Colonic mucosa (tissue), 4 donors: ENCODE data around the gene SOBP. TPM values are rescaled to one million over a fixed set of nuclear protein-coding genes. Genes with fewer than 3 reads are reported as not detected.

Source experiments
- DNase-seq: peaks from one replicate; pipeline ENCODE4 v3.0.0-alpha.2; 2020
- H3K27ac ChIP-seq: fragments of 200-600 bp; one replicate; pipeline ENCODE4 v1.8.0; 2021
- H3K27me3 ChIP-seq: fragments of 200-600 bp; one replicate; pipeline ENCODE4 v1.8.0; 2021
- H3K36me3 ChIP-seq: fragments of 200-600 bp; one replicate; pipeline ENCODE4 v1.8.0; 2021
- H3K4me1 ChIP-seq: fragments of 200-600 bp; one replicate; pipeline ENCODE4 v1.8.0; 2021; ENCODE audit warnings: mild to moderate bottlenecking
- H3K4me3 ChIP-seq: fragments of 200-600 bp; one replicate; pipeline ENCODE4 v1.8.0; 2021
- H3K9ac ChIP-seq, 2 donors: one replicate each; pipeline ENCODE4 v1.7.0; 2013; ENCODE audit warnings: control low read depth in 2 of 2, low read depth in 2 of 2, low read length in 2 of 2
- H3K9me3 ChIP-seq: fragments of 200-600 bp; one replicate; pipeline ENCODE4 v1.8.0; 2021
- CTCF ChIP-seq: fragments of 200-600 bp; IDR thresholded peaks from one replicate; pipeline ENCODE4 v1.8.0; 2022; ENCODE audit warnings: antibody characterized with exemption, mild to moderate bottlenecking
- intact Hi-C: fragments of 100-400 bp; cut with DNase I; formaldehyde crosslinking; loops from one replicate; pipeline ENCODE4 v1.14.1; 2022
- total RNA-seq, 2 donors: library from RNA; stranded (reverse); fragmentation: NEBNext Ultra II Directional in 1 of 2; extraction: Animal tissue kit (Norgen Biotek cat#: 25700) in 1 of 2; gene quantifications; one replicate each; pipeline ENCODE4 v1.2.1, GENCODE V29; 2021
- donor health status: healthy.
- donor health status: DM: no; HTN: no; CAD: no.
- donor health status: DM: no; HTN: no; CAD: no.

SOBP gene
- total RNA-seq, 2 donors from 2014 or later = 0.67 to 3.4 TPM

- DNase-seq = no peak
- Histone ChIP-seq H3K27ac (no peak overlapping the region), H3K4me1 (no peaks in the 10 kb centered on the region), H3K9me3 (no peaks in the 10 kb centered on the region), H3K36me3 (no peaks in the 10 kb centered on the region), H3K27me3 (no peaks in the 10 kb centered on the region), H3K9ac (no peak overlapping the region), H3K4me3 (no peak overlapping the region)
- TF ChIP-seq CTCF = no peak
- intact Hi-C loops = no loop called here
Measured at GRCh38 chr6:107538856-107539387, 49.0 kb downstream of the SOBP start.

- Histone ChIP-seq H3K27ac (no peak overlapping the region), H3K4me3 (no peak overlapping the region), H3K36me3 (no peaks in the 10 kb centered on the region), H3K9me3 (no peaks in the 10 kb centered on the region), H3K9ac (no peak overlapping the region), H3K27me3 (no peaks in the 10 kb centered on the region), H3K4me1 (no peaks in the 10 kb centered on the region)
- no peak for DNase-seq
- TF ChIP-seq CTCF = no peak
- intact Hi-C loops = no loop called here
Measured at GRCh38 chr6:107539409-107539808, 49.5 kb downstream of the SOBP start.

- Histone ChIP-seq H3K27ac (no peak overlapping the region), H3K9ac (no peak overlapping the region), H3K36me3 (no peaks in the 10 kb centered on the region), H3K4me1 (no peaks in the 10 kb centered on the region), H3K4me3 (no peak overlapping the region), H3K27me3 (no peaks in the 10 kb centered on the region), H3K9me3 (no peaks in the 10 kb centered on the region)
- no peak for DNase-seq
- TF ChIP-seq CTCF = no peak
- intact Hi-C loops = no loop called here
Measured at GRCh38 chr6:107539849-107540464, 50.0 kb downstream of the SOBP start.

- DNase-seq = no peak
- Histone ChIP-seq H3K27me3 (no peaks in the 10 kb centered on the region), H3K4me3 (no peak overlapping the region), H3K9me3 (no peaks in the 10 kb centered on the region), H3K4me1 (no peaks in the 10 kb centered on the region), H3K27ac (no peak overlapping the region), H3K9ac (no peak overlapping the region), H3K36me3 (no peaks in the 10 kb centered on the region)
- no peak for TF ChIP-seq CTCF
- intact Hi-C loops = no loop called here
Measured at GRCh38 chr6:107540465-107540857, 50.5 kb downstream of the SOBP start.

GRCh38 chr6:107542192-107542668, 52.3 kb downstream of the SOBP start:
- H3K27ac ChIP-seq = no peak overlapping the region
- no peak for TF ChIP-seq CTCF
- intact Hi-C loops = no loop called here

More at GRCh38 chr6:107542192-107542668, 52.3 kb downstream of the SOBP start:
- Histone ChIP-seq H3K36me3 (no peaks in the 10 kb centered on the region), H3K4me3 (no peak overlapping the region), H3K27me3 (no peaks in the 10 kb centered on the region), H3K9me3 (no peaks in the 10 kb centered on the region), H3K4me1 (no peaks in the 10 kb centered on the region), H3K9ac (no peak overlapping the region)
- no peak for DNase-seq
